Heart right ventricle (tissue), 16 donors: ENCODE measurements around the gene LENEP. TPM values are rescaled to one million over a fixed set of nuclear protein-coding genes. Genes with fewer than 3 reads are reported as not detected.

Experiments
- ATAC-seq, 8 donors: fragments of 200-7000 bp; cut with Tn5 transposase; one replicate each; pipeline ENCODE4 v1.9.1; 2020; ENCODE audit warnings: mild to moderate bottlenecking in 8 of 8, moderate library complexity in 8 of 8, moderate number of reproducible peaks in 1 of 8
- DNase-seq, 2 donors: peaks; one replicate each; pipeline ENCODE4 v3.0.0-alpha.2; 2020
- H3K27ac ChIP-seq, 10 donors: fragments of 200-600 bp; sonication (generic) in 2 of 10; one replicate each; pipeline versions ENCODE4 v1.5.0 to v1.8.0; 2020 to 2022; ENCODE audit warnings: mild to moderate bottlenecking in 3 of 10
- H3K27me3 ChIP-seq, 7 donors: fragments of 200-600 bp; one replicate each; pipeline ENCODE4 v1.8.0; 2021 to 2022; ENCODE audit warnings: mild to moderate bottlenecking in 2 of 7
- H3K36me3 ChIP-seq, 9 donors: fragments of 200-600 bp; sonication (generic) in 1 of 9; one replicate each; pipeline versions ENCODE4 v1.5.0 to v1.8.0; 2020 to 2022; ENCODE audit warnings: mild to moderate bottlenecking in 2 of 9
- H3K4me1 ChIP-seq, 9 donors: fragments of 200-600 bp; sonication (generic) in 1 of 9; one replicate each; pipeline versions ENCODE4 v1.5.0 to v1.8.0; 2020 to 2022; ENCODE audit warnings: mild to moderate bottlenecking in 4 of 9
- H3K4me3 ChIP-seq, 10 donors: fragments of 200-600 bp; sonication (generic) in 2 of 10; one replicate each; pipeline versions ENCODE4 v1.5.0 to v1.8.0; 2020 to 2022; ENCODE audit warnings: mild to moderate bottlenecking in 7 of 10, moderate library complexity in 2 of 10
- H3K9me3 ChIP-seq, 11 donors: fragments of 200-600 bp in 10 of 11; sonication (generic) in 2 of 11; one replicate each; pipeline versions ENCODE4 v1.5.0 to v1.8.0; 2013 to 2022; ENCODE audit warnings: mild to moderate bottlenecking in 2 of 11, control low read depth in 1 of 11, moderate library complexity in 1 of 11
- CTCF ChIP-seq, 9 donors: fragments of 200-600 bp; sonication (generic) in 2 of 9; IDR thresholded peaks; one replicate each; pipeline versions ENCODE4 v1.5.0 to v1.8.0; 2021 to 2022; ENCODE audit warnings: antibody characterized with exemption in 9 of 9, mild to moderate bottlenecking in 5 of 9, moderate library complexity in 1 of 9
- WGBS, 2 donors: extraction: QIAGEN DNeasy Blood & Tissue Kit; methylation state at CpG; one replicate each; pipeline ENCODE4 v1.1.7; 2013; ENCODE audit warnings: inconsistent platforms in 1 of 2; 5-methylcytosine and 5-hydroxymethylcytosine counted together
- intact Hi-C, 10 donors: fragments of 100-400 bp; cut with DNase I; formaldehyde crosslinking; loops; one replicate each; pipeline versions ENCODE4 v1.11.1 to v1.14.2; 2022
- polyA plus RNA-seq, 2 donors: library from polyadenylated mRNA; stranded (reverse); fragments of 200-250 nt; gene quantifications; one replicate each; pipeline ENCODE4 v1.2.3, GENCODE V29; 2013
- total RNA-seq, 10 donors: library from RNA; stranded (reverse); fragmentation: NEBNext Ultra II Directional in 3 of 10; extraction: Animal tissue kit (Norgen Biotek cat#: 25700) in 3 of 10; gene quantifications; one replicate each; pipeline versions ENCODE4 v1.2.1 to v1.2.4, GENCODE V29; 2021 to 2023
- donor health status: Arrhythmogenic right ventricular cardiomyopathy.
- donor health status: ischemic (EF 13 %, LVEDD 7.1; RV severe dilation, severe dysfunction).
- donor health status: healthy with polysubstance abuse.
- donor health status: DM: no; HTN: yes; CAD: no.
- donor health status: DM: no; HTN: no; CAD: no.
- donor health status: ischemic (EF 25% LVEDD 6.9; RV normal size, moderate dysfunction).
- donor health status: ischemic (EF 25% LVEDD 5.7; RV mildly dilated, moderate dysfunction).
- donor health status: healthy.
- donor health status: DM: yes; HTN: yes; CAD: no.
- donor health status: Ischemic cardiomyopathy.
- donor health status: ischemic (EF 35%, LVEDD 5.7; RV mildly dilated, moderate dysfunction).
- donor health status: nonischemic (EF 11% LVEDD 7.7; RV severe dilation, severe dysfunction).
- donor health status: DM: yes; HTN: yes; CAD: no.
- donor health status: PGD.
- donor health status: ischemic (EF 29% LVEDD 5.4; RV normal size, mild dysfunction).
- donor health status: nonischemic (EF 23%, LVEDD 6.1; RV moderate dilation, normal function).

LENEP gene
- total and polyA plus RNA-seq, 12 donors, result not detected

DNA sequence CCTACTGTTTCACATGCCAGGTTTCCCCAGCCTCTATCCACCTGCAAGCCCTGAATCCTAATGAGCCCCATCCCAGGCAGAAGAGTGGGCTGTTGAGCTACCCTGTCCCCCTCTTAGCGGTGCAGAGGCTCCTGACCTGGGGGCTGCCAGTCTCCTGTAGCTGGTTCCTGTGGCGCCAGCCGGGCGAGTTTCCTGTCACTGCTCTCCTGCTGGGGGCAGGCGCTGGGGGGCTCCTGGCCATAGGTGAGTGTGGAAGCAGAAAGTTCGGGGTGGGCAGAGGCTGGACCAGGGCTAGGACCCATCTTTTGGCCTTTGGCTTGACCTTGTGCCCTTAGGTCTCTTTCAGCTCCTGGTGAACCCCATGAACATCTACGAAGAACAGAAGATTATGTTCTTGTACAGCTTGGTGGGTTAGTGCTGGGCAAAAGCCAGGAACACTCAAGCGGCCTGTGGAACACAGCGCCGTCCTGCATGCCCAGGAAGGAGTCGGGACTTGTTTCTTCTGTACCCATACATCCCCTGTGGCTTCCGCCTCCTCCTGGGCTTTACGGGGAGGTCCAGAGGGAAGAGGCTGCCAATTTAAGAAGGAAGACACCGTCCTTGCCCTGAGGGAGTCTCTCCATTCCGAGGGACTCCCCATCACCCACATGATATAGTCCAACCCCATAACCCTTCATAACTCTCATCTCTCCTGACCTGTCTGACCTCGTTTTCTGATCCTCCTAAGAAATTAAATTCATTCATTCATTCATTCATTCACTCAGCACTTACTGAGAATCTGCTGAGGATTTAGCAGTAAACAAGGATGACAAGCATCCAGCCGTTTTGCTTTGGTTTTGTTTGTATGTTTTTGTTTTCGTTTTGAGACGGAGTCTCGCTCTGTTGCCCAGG is 41.2 kb downstream of the LENEP start:
- peaks cover 0 to 23% (median 2%) of the 10 kb centered on the region in 9 donors for H3K4me1 ChIP-seq
- no peak for ATAC-seq
- TF ChIP-seq CTCF (IDR thresholded peaks at IDR 0.05), result no peak
- no peak overlapping the region for H3K27ac ChIP-seq
- no peaks in the 10 kb centered on the region for H3K27me3 ChIP-seq
- no peak overlapping the region for H3K4me3 ChIP-seq
- H3K9me3 ChIP-seq, result no peaks in the 10 kb centered on the region
- H3K36me3 ChIP-seq, result no peaks in the 10 kb centered on the region
- no peak for DNase-seq
- intact Hi-C loops, result no loop called here
- WGBS, 2 donors, result 87 to 89% methylated on average over 20 of the region's 20 CpGs

- DNase-seq, result no peak
- intact Hi-C loops, result no loop called here
- Histone ChIP-seq H3K27ac (no peak overlapping the region), H3K27me3 (no peaks in the 10 kb centered on the region), H3K4me1 (peaks cover 0 to 23% (median 2%) of the 10 kb centered on the region in 9 donors), H3K9me3 (no peaks in the 10 kb centered on the region), H3K4me3 (no peak overlapping the region), H3K36me3 (no peaks in the 10 kb centered on the region)
- no peak for TF ChIP-seq CTCF (IDR thresholded peaks at IDR 0.05)
- ATAC-seq, result no peak
- 68 to 75% methylated on average over 2 of the region's 2 CpGs for WGBS, 2 donors
These were observed 42.5 kb downstream of the LENEP start for GRCh38 chr1:155035936-155036335.

- H3K36me3 ChIP-seq, result no peaks in the 10 kb centered on the region
- no peaks in the 10 kb centered on the region for H3K27me3 ChIP-seq
- DNase-seq, result no peak
- no peak for TF ChIP-seq CTCF (IDR thresholded peaks at IDR 0.05)
- WGBS, 2 donors, result 84 to 88% methylated on average over 3 of the region's 3 CpGs
- H3K9me3 ChIP-seq, result no peaks in the 10 kb centered on the region
- peak in 1 of 8 donors; percentile 14 for ATAC-seq
- peaks cover 0 to 23% (median 2%) of the 10 kb centered on the region in 9 donors for H3K4me1 ChIP-seq
- H3K4me3 ChIP-seq, result no peak overlapping the region
- intact Hi-C loops, result no loop called here
- no peak overlapping the region for H3K27ac ChIP-seq
These were observed 43.7 kb downstream of the LENEP start for GRCh38 chr1:155037043-155037442.

- intact Hi-C loops, result no loop called here
- 90 to 93% methylated on average over 6 of the region's 6 CpGs for WGBS, 2 donors
- H3K4me1 ChIP-seq, result peaks cover 0 to 23% (median 2%) of the 10 kb centered on the region in 9 donors
- no peak for TF ChIP-seq CTCF (IDR thresholded peaks at IDR 0.05)
- no peaks in the 10 kb centered on the region for H3K9me3 ChIP-seq
- H3K4me3 ChIP-seq, result no peak overlapping the region
- H3K36me3 ChIP-seq, result no peaks in the 10 kb centered on the region
- no peak for DNase-seq
- H3K27ac ChIP-seq, result no peak overlapping the region
- no peaks in the 10 kb centered on the region for H3K27me3 ChIP-seq
- ATAC-seq, result no peak
These were observed 44.6 kb downstream of the LENEP start for GRCh38 chr1:155037851-155038441.
